ENCODE results near the gene SLC12A3.

DNA sequence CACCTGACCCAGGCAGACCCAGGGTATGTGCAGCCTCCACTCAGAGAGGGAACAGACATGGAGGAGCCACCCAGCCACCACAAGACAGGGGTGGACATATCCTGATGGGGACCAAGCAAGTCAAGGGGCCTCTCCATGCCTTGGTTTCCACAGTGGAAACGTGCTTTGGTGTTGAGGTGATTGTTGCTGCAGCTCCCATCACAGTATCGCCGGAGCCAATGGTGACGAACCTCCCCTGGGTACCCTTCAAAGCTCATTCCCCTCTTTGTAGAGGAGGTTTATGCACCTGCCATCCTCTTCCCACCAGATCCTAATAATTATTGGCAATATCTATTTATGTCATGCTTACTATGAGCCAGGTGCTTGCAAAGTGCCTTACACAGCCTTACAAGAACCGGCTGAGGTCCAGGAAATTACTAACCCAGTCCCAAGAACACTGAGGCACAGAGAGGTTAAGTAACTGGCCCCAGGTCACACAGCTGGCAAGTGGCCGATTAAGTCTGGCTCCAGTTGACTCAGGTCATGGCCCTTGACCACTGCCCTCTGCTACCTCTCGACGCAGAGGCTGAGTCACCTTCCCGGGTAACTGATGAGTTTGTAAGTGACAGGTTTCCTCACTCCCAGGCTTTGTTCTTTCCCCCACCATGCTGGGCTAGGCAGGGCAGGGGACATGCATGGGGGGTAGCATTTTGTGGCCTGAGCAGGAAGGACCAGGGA is 20.6 kb downstream of the SLC12A3 start:
- TF ChIP-seq, protein P1, sequence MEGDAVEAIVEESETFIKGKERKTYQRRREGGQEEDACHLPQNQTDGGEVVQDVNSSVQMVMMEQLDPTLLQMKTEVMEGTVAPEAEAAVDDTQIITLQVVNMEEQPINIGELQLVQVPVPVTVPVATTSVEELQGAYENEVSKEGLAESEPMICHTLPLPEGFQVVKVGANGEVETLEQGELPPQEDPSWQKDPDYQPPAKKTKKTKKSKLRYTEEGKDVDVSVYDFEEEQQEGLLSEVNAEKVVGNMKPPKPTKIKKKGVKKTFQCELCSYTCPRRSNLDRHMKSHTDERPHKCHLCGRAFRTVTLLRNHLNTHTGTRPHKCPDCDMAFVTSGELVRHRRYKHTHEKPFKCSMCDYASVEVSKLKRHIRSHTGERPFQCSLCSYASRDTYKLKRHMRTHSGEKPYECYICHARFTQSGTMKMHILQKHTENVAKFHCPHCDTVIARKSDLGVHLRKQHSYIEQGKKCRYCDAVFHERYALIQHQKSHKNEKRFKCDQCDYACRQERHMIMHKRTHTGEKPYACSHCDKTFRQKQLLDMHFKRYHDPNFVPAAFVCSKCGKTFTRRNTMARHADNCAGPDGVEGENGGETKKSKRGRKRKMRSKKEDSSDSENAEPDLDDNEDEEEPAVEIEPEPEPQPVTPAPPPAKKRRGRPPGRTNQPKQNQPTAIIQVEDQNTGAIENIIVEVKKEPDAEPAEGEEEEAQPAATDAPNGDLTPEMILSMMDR (conservative IDR thresholded peaks at IDR 0.05; ENCODE audit: low read length) = no peak
- no peak for TF ChIP-seq EZH2phosphoT487 (IDR thresholded peaks at IDR 0.05; ENCODE audit: borderline replicate concordance)
